Hematopoietic multipotent progenitor cell treated with erythropoietin and hydrocortisone succinate and interleukin-3 and kit ligand, for 17 days (in vitro differentiated cells): ENCODE results near the gene SRCAP.

ENCODE experiments used
- DNase-seq: peaks from one replicate; pipeline ENCODE4 v3.0.0-alpha.2; 2015; ENCODE audit warnings: low spot score

Gene SRCAP

DNA sequence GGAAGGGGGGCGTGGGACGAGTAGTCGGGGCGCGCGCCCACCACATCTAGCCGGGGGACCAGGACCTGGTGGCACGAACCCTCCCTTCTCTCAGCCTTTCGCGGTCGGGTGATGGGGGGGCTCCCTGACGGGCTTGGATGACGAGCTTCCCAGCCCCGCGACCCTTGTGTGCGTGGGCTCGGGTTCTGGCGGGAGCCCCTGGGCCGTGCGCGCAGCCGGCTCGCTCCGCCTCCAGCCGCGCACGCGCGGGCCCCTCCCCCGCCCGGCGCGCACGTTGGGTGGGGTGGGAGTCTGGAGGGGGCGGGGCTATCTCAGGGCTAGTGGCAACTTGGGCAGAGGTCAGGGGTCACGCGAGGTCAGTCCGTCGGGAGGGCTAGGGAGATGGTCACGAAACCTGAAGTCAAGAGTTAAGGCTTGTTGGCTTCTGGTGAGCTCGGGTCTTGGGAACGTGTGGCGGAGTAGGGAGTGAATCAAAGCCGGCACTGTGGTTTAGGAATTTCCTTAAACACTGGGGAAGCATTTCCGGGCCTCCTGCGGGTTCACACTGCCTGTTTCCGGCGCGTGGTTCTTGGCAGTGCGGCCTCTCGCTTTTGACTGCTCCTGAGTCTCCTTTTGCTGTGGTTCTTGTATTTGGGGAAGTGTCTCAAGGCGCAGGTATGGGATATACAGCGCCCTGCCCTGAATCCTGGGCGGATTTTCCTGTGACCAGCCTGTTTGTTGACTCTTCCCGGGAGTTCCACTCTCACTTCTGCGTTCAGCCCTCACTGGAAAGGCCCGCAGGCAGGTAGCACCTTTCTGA, at the start of gene SRCAP:
TSS of gene SRCAP (plus strand) at position 356 of the 799 bp plus-strand sequence. CDS start 1,654 bp downstream, outside the sequence.
- DNase-seq: peak; percentile 87

DNA sequence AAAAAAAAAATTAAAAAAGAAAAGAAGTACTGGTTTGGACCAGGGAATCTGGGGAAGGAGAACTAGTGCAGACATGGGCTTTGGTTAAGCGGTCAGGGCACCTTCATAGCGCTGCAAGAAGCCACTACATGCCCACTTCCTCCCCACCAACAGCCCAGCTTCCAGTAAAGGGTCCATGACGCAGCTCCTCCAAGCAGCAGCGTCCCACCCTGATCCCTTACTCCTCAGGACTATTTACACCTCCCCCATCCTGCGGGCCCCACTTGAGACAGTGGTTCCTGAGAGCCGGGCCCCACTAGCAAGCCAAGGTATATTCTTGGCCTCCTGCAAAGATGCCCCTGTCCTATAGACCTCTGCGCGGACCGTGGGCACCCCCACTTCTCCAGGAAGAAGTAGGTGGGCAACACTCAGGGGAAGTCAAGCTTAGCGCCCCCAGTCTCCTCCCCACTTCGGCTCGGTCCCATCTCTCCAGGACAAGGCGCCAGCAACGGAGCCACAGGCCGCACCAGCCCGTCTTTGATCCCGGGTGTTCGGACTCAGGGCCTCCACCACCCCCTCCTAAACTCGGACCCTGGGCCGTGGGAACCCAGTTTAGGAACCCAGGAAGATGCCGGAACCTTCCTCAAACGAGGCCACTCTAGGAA, 49.1 kb upstream of the SRCAP start:
- no peak for DNase-seq

DNA sequence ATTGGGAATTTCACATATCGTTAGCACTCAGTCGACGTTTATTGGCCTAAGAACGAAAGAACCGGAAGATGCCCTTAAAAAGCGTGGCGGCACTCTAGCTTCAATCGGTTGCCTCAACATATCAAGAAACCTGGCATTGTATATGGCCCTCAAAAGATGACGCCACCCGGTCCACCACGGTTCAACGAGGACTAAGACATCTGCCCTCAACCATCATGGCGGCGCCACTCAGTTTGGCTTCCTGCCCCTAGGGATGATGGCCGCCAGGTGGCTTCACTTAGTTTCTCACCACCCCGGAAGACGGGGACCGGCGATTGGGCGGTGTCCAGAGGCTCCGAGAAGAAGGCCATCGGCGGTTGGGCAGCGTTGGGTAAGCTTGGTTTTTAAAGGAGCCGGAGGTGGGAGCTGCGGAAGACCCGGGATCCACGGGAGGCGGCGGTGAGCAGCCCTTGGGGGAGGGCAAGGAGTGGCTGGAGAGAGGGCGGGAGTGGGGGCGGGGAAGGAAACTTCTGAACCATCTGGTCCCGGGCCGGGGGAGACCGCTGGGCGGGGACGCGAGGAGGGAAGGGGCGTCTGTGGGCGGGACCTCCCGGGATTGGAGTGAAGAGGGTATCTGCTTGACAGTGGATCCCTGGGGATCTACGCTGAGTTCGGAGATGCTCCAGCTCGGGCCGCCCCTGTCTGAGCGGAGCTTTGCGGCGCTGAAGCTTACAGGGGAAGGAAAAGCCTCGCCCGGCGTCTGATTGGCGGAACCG, 48.4 kb upstream of the SRCAP start, which contains the start of gene PRR14:
TSS of gene PRR14 (plus strand) at position 592 of the 755 bp plus-strand sequence. CDS start 686 bp downstream, outside the sequence.
- peak; percentile 99 for DNase-seq

DNA sequence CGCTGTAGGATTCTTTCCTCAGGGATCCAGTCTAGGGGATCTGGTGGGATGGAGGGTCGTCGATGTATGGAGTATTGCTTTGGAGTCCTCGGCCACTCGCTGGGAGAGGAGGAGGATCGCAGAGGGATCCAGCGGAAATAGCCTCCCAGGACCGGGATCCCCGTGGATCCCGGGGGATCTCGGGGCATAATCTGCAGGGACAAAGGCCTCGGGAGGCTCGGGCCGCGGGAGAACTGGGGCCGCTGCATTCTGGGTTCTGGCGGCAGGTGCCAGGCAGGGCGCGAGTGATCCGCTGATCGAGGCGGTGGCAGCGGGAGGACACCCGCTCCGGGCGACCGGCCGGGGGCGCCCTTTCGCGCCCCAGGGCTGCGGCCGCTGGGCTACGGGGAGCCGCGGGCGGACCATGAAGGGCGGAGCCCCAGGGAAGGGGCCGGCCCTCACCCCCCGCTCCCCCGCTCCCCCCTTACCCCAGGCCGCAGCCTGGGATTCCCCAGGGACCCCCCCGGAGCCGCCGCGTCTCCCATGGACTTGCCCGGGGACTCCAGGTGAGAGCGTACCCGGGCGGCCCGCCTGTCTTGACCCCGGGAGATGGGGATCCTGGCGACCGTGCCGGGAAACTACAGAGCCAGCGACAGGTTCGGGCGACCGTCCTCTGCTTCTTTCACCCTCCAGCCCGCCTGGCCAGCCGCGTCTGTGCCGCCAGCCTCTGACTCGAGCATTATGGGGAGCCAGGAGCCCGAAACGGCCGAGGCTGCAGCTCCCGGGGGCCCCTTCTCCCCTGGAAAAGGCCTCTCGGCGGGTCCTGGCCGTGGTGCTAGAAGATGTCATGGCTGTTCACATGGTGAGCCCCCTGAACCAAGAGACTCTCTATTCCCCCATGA, 47.6 kb upstream of the SRCAP start:
- peak; percentile 82 for DNase-seq

DNA sequence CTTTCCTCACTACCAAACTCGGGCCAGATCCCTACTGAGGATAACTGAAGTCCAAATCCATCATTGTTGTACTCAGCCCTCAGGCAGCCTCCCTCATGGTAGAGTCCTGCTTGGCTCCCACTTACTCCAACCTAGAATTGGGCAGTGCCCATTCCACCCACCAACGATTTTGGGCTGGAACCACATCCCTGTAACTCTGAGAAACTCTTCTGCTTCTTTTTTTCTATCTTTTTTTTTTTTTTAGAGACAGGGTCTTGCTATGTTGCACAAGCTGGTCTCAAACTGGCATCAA, 47.0 kb upstream of the SRCAP start:
- DNase-seq: no peak

DNA sequence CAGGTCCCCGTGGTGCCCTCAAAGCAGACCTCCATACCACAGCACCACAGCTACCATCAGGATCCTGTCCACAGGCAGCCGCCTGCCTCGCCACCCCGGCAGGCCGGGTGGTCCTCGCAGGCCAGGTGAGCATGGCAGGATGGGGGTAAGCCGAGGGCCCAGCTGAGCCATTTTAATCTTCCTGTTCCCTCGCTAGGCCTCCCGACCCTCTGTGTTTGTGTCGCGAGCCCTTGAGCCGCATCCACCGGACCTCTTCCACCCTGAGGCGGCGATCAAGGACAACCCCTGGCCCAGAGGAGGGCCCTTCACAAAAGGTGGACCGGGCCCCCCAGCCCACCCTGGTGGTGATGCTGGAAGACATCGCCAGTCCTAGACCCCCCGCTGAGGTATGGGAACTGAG, 46.3 kb upstream of the SRCAP start:
- no peak for DNase-seq

DNA sequence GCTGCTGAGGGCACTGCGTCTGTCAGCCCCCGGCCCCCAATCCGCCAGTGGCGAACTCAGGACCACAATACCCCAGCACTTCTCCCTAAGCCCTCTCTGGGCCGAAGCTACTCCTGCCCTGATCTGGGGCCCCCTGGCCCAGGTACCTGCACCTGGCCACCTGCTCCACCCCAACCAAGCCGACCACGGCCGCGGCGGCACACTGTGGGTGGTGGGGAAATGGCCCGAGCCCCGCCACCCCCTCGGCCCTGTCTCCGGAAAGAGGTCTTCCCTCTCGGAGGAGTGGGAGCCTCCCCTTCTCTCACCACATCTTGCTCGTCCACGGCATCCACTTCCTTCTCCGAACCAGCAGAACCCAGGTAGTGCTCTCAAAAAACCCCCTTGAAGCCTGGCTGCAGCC, 44.1 kb upstream of the SRCAP start:
- no peak for DNase-seq

DNA sequence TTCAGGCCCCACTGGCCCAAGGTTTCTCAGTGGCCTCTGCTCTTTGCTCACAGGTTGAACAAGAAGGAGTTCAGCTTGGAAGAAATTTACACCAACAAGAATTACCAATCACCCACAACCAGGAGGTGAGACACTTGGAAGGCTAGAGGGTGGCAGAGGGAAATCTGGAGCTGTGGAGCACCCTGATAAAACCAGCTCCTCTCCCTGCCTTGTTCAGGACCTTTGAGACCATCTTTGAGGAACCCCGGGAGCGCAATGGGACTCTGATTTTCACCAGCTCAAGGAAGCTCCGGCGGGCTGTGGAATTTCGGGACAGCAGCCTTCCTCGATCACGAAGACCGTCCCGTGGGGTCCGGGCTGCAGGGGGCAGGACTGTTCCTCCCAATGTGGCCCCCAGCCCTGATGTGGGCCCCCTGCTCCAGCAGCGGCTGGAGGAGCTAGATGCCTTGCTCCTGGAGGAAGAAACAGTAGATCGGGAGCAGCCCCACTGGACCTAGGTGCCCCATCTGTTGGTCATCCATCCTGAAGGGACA, 43.1 kb upstream of the SRCAP start:
- DNase-seq: no peak

DNA sequence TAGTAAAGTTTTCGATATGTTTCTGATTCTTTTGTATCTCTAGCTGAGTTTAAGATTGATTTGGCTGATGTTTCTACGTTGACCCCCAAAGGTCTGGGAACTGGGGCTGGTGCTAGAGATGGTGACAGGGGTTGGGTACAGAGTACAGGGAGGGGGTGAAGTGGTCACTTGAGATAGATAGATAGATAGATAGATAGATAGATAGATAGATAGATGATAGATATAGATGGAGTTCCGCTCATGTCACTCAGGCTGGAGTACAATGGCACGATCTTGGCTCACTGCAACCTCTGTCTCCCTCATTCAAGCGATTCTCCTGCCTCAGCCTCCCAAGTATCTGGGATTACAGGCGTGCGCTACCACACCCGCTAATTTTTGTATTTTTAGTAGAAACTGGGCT, 42.6 kb upstream of the SRCAP start:
- no peak for DNase-seq

DNA sequence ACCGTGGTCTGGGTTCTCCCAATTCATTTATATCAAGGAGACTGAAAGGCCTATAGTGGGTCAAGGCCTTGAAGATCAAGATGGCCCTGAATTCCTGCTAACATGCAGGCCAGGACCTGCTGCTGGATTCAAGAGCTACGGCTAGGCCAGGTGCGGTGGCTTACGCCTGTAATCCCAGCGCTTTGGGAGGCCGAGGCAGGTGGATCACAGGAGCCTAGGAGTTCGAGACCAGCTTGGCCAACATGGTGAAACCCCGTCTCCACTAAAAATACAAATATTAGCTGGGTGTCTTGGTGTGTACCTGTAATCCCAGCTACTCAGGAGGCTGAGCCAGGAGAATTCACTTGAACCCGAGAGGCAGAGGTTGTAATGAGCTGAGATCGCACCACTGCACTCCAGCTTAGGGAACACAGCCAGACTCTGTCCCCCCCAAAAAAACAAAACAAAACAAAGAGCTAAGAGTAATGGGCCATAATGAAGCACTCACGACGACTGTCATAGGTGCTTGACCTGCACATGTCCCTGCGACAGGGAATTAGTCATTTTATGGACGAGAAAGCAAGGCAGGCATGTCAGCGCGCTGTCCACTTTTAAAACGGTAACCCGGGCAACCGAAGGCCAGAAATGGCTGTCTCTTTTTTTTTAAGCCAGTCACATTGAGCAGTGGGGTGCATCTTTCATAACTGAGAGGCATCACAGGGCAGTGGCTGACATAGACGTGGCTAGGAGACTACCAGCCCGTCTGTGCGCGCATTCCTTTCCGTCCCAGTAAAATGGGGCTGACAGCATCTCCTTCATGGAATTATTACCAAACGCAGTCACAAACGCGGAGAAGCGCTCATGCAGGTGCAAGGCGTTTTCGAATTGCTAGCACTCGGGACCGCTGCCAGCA, 41.8 kb upstream of the SRCAP start:
- DNase-seq: no peak

DNA sequence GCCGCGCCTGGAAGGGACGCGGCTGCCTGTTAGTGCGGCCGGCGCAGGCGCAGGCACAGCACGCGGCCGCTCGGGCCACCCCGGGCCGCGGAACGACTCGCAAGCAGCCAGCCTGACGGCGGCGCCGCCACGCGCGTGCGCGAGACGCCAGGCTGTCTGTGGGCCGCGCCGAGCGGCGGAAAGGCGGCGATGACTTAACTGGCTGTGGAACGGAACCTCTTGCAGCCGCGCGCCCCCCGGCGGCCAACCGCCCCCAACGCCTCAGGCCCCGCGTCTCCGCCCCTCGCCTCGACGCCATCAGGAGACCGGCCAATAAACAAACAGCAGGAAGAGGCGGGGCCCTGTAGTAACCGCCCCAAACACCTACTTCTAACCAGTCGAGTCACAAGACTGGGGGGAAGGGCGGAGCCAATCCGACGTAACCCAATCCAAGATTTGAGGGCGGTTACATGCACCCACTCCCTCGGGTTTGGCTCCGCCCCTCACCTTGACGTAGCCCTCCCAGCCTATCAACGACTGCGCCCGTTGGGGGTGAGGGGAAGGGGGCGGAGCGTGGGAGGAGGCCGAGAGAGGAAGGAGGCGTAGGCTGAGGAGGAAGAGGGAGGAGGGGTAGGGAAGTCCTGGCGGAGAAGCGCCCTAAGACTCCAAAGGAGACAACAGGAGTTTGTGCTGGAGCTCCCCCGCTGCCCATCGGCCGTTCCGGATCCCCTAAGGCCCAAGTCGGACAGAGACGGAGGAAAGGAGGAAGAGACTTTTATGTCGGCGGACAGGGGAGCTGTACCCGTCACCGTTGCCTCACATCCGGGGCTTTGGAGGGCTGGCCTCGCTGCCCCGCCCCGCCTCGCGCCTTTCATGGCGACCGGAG, 40.9 kb upstream of the SRCAP start, which contains the start of gene FBRS:
TSS of gene FBRS (plus strand) at position 566 of the 865 bp plus-strand sequence. CDS start 1,088 bp downstream, outside the sequence.
- peak; percentile 100 for DNase-seq

DNA sequence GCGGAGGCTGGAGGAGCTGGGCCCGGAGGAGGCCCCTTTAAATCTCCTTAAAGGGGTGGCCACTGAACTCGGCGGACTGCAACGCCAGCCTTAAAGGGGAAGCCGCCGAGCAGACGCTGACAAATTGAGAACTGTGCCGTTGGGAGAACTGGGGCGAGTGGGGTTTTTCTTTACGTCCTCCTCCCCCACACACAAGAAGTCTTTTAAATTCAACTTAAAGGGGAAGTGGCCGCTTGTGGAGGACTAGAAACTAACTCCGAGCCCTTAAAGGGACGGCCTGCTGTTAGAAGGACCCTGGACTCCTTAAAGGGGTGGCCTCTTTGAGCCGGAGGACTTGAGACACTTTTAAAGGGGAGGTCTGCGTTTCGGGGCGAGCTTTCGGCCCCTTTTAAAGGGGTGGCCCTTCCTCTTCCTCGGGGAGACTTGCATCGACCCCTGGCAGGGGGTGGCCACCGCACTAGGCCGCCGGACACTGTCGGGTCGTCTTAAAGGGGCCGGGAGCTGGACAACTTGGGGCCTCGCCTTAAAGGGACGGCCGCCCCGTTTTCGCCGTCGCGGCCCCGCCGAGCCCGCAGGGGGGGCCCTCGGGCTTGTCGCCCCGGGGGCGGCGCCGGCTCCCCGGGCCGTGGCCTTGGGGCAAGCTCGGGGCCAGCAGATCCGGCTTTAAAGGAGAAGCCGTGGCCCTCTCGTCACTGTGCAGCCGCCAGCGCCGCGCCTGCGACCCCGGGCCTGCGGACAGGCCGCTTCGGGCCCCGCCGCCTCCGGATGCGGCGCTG, 40.1 kb upstream of the SRCAP start:
- peak; percentile 97 for DNase-seq

DNA sequence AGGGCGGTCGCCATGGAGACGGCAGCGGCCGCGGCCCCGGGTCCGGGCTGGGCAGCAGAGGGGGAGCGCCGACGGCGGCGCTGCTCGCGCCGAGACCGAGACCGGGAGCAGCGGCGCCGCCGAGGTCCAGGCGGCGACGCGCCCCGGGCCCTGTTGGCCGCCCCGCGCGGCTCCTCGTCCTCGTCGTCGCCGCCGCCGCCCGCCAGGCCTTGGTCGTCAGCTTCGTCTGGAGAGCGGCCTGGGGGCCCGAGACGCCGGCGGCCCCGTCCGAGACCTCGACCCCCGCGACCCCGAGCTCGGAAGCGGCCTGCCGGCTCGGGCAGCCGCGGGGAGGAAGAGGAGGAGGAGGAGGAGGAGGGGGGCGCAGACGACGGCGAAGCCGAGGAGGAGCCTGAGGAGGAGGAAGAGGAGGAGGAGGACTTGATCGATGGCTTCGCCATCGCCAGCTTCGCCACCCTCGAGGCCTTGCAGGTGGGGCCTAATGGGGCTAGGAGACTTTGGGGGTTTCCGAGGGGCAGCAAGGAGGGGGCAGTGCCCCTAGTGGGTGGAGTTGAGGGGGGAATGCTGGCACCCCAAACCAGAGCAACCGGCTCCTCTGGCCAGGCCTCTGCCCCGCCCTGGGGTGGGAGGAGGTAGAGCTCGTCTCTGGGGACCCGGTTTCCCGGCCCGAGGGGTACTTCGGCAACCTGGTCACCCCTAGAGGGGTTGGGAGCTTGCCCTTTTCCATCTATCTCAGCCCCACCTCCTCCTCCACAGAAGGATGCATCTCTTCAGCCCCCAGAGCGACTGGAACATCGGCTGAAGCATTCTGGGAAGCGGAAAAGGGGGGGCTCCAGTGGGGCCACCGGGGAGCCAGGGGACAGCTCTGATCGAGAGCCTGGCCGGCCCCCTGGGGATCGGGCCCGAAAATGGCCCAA, 39.2 kb upstream of the SRCAP start:
- DNase-seq: peak; percentile 53

DNA sequence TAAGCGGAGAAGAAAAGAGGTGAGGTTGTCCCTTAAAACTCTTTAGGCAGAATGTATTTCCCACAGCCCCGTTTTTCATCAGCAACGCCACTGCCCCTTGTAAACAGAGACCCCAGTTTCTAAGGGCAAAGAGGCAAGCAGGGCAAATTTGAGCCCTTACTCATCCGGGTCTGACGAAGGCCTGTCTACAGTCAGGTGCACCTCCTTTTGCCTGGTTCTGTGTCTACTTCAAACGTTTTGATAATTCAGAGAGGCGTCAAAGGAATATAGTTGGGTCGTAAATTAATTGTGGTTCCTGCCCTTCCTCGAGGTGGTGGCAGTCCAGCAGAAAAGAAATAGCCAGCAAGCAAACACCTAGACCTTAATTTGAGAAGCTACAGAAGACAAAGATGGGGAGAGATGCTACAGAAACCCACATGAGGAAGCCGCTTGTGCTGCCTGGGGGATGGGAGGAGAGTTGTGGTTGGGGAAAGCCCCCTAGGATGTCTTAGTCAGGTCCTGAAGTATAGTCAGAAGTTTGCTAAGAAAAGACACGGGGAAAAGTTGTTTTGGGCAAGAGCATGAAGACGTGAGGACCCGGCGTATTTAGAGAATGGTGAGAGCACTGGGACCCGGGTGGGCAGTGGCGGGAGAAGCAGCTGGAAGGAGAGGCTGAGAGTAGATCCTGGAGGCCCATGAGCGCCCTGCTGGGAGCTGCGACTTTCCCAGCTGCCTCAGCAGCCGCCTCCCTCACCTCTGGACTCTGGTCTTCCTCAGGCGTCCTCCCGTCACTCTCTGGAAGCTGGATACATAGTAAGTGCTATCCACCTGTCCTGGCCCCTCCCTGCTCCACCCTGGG, 38.3 kb upstream of the SRCAP start:
- DNase-seq: no peak

DNA sequence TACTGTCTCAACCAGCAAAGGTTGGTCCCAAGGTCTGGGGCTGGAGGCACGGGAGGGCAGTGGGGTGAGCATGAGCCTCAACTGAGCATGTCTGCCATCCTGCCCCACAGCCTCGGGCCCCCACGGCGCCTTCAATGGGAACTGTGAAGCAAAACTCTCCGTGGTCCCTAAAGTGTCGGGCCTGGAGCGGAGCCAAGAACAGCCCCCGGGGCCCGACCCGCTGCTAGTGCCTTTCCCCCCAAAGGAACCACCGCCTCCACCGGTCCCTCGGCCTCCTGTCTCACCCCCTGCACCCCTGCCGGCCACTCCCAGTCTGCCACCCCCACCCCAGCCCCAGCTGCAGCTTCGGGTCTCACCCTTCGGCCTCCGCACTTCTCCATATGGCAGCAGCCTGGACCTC, 36.5 kb upstream of the SRCAP start:
- DNase-seq: no peak

DNA sequence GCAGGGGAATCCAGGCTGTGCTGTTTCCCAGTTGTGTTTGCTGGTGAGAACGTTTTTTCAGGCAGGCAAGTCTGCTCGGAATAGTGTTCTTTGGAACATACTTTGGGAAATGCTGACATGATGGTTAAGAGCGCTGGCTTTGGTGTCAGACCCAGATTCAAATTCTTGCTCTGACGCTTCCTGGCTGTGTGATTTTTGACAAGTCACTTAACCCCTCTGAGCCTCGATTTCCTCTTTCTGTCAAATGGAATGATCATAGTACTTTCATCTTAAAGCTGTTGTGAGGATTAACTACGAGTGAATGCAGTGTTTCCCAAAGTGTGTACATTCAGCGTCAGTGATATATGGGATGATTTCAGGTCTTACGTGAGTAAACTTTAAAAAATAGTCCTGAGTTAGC, 35.9 kb upstream of the SRCAP start:
- no peak for DNase-seq

DNA sequence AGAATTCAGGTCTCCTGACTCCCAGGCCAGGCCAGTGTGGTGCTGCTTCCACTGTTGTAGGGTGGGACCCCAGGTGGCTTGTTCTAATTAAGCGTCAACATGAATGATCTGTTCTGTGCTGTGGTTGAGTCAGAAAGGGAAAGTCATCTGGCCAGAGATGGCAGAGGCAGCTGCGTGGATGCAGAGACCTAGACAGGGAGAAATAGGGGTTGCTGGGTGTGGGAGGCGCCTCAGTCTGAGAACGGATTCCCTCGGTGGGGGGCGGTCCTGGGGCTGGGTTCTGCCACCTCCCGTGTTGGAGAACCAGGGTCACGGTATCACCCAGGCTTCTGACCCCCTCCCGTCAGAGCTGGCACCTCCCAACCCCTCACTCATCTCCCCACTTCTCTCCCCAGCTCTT, 35.2 kb upstream of the SRCAP start:
- no peak for DNase-seq
